Hindlimb muscle (tissue), 1 donor: ENCODE results near the gene DNAJA1. TPM values are rescaled to one million over a fixed set of nuclear protein-coding genes. Genes with fewer than 3 reads are reported as not detected.
"Not testable (repeated sequence)": the region's sequence is repeated elsewhere in the genome, so short reads cannot be mapped to it uniquely, and the experiment has no call there.

ENCODE experiments used
- DNase-seq: peaks from one replicate; pipeline ENCODE4 v3.0.0-alpha.2; 2013
- polyA plus RNA-seq: library from polyadenylated mRNA; unstranded; fragments of 120-200 nt; gene quantifications from one replicate; pipeline ENCODE4 v1.2.1, GENCODE V29; 2013; ENCODE audit not compliant: insufficient read length

Gene DNAJA1
- polyA plus RNA-seq: 78.0 TPM

GRCh38 chr9:33024966-33025571 is at the start of gene DNAJA1:
DNAJA1 (plus strand) TSS chr9:33025273; CDS start chr9:33026485, 1,212 bp downstream.
- DNase-seq: peak; percentile 97

DNA sequence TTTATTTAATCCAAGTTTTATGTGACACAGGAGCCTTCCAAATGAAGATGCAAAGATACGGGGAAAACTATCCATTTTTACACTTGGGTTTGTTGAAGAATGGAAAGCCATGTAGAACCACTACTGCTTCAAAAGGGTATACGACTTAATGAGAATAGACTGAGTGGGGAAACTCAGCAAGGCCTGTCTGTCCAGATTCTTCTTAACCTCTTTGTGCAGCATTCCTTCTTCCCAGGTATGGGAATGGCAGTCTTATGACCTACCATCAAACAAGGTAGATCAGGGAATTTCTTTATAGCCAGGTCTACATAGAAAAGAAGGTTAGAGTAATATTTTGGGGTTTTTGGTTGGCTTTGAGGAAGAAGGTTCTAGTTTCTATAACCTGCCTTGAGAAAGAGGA is 47.0 kb upstream of the DNAJA1 start:
- no peak for DNase-seq

- no peak for DNase-seq
Measured at GRCh38 chr9:32986971-32987370, 38.1 kb upstream of the DNAJA1 start.

GRCh38 chr9:32989660-32990059 is 35.4 kb upstream of the DNAJA1 start:
- no peak for DNase-seq

DNA sequence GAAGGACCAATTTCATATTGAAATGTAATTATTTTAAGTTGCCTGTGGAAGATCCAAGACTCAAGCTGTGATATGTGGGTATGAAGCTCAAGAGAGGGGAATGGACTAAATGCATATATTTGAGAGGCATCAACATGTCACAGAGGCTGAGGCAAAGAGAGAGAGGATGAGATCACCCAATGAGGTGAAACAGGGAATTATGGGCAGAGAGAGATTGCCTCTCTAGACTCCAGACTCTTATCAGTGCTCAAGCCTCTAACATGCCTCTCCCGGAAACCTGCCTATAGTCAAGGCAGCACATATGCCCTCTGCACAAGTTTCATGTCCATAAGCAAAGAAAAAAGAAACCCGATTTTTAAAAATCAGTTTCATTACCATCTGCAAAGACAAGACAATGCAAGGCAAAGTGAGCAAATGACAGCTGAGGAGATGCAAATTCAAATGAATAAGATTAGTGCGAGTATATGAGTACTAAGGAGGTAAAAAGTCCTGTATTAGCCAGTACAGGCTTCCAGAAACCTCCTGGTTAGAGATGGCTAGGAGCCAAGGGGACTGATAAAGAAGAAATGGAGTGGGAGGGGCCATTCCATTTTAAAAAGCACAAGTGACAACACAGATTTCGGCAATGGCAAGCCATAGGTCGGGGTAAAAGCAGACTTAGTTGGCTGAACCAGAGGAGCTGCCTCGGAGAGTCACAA is 33.0 kb upstream of the DNAJA1 start:
- DNase-seq: no peak

DNA sequence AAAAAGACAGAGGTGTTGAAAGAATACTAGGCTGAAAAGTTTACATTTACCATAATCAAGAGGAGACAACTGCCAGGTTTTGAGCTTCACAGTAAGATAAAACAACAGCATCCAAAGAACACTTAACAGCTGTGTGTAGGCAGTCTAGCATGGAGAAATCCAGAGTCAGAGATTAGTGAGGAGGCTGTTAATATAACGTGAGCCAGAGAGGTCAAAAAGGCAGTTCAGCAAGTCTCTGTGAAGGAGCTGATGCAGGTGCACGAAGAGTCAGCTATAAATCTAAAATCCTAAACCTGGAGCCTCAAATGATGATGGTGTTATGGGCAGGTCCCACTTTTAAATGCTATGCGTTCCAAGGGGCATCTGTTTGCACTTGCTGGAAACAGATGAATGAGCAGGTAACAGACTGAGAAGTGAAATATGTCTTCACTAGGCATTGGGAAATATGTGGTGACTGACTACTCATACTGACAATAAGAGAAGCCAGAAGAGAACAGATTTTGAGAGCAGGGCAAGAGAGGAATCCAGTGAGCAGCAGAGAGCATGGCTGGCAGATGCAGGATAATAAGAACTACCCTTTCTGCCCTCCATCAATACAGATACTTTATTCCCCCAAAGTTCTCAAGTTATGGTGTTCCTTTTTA is 32.4 kb upstream of the DNAJA1 start:
- no peak for DNase-seq

- DNase-seq: not testable (repeated sequence)
Measured at GRCh38 chr9:33000682-33001055, 24.4 kb upstream of the DNAJA1 start.

- DNase-seq: not testable (repeated sequence)
Measured at GRCh38 chr9:33005335-33005734, 19.7 kb upstream of the DNAJA1 start.

- DNase-seq: no peak
Measured at GRCh38 chr9:33007755-33008154, 17.3 kb upstream of the DNAJA1 start.

DNA sequence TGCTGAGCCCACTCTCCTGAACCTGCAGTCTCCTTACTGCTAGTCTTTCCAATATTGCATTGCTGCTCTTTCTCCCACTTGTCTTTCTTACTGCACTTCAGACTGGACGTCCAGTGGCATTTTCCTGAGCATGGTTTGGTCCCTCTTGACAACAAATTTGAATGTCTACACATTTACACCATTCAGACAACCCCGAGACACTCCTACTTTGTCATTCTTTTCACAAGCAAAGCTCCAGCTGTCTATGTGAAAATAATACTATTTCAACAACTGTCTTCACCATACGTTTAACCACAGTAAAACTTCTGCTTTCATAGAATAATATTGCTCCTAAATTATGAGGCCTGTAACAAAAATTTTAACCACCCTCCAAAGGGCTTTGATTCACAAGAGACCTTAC is 13.2 kb upstream of the DNAJA1 start:
- DNase-seq: no peak

- DNase-seq: no peak
Measured at GRCh38 chr9:33012328-33013069, 12.6 kb upstream of the DNAJA1 start.

- DNase-seq: no peak
Measured at GRCh38 chr9:33013962-33014664, 11.0 kb upstream of the DNAJA1 start.

DNA sequence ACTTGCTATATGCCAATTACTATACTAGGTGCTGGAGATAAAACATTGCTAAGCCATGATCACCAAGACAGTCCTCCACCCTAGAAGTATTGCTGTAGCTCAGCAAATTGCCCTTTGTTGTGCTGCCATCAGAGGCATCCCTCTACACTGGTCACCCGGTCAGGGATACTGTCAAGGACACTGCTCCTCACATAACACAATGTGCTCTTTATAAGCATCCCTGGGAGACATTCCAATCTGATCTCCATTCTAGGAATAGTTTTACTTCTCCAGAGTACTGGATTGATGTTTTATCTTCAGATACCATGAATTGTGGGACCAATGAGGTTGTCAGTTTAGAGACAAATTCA is 10.4 kb upstream of the DNAJA1 start:
- DNase-seq: no peak

GRCh38 chr9:33017283-33018041 is 7.6 kb upstream of the DNAJA1 start:
- no peak for DNase-seq

DNA sequence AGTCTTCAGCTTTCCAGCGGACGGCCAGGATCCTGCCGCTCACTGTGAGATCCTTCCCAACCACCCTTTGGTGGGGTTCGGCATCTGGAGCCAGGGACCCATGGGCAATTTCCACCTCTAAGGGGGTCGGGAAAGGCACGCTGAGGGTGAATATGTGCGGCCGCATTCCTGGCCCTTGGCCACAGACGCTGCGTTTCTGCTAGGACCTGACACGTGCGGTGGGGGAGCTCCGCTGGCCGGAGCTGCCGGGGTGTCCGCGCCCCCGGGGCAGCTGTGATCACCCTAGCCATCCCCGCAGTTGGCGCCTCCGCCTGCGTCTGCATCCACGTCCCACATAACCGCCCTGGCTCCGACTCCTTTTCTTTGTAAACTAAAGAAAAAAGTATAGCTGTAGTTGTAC is 5.3 kb upstream of the DNAJA1 start:
- DNase-seq: no peak

- DNase-seq: no peak
Measured at GRCh38 chr9:33022303-33022702, 2.8 kb upstream of the DNAJA1 start.

GRCh38 chr9:33022755-33023154 is 2.3 kb upstream of the DNAJA1 start:
- no peak for DNase-seq

DNA sequence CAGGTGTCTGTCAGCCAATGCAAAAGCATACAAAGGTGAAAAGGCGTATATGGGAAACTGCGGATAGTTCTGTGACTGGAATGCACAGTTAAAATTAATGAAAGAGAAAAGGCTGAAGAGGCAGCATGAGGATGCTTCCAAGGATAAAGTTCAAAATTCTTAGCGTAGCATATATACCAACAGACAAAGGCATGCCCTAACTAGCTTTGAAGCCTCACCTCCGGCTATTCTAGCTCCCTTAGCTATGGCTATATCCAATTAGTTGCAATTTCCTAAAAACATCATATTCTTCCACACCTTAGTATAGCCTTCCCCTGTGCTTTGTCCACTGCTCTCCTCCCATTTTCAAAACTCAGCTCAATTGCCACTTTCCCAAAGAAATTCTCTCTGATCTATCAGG is 1.4 kb upstream of the DNAJA1 start:
- no peak for DNase-seq

DNA sequence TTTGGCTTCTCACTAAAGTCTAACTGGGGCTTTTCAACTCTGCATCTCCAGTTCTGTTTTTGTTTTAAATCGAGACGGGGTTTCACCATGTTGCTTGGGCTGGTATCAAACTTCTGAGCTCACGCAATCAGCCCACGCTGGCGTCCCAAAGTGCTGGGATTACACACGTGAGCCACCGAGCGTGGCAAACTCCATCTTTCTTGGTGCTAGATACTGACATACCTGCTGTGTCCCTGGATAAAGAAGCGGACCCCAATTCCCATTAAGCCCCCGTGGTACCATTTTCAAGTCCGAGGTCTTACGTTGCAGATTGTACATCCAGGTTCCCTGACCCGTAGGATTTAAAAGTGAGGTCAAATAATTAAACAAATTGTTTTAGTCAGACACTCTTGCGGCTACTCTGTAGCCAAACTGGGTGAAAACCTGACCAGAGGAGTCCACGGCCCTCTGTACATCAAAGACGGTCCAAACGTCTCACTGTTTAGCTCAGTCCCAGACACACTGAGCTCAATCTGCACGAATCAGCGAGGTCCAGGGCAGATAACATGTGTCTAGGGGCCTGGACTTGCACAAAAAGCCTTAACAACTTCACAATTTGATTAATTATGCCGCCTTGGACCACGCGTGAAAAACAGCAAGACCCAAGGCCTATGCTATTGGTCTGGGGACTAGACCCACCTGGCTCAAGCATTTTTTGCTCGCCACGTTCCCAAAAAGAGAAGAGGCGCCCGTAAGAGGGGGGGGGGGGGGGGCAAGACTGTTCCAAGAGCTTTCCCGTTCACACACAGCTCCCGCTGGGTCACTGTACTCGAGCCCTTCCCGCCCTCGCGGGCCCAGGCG is 727 bp upstream of the DNAJA1 start:
- DNase-seq: no peak

DNA sequence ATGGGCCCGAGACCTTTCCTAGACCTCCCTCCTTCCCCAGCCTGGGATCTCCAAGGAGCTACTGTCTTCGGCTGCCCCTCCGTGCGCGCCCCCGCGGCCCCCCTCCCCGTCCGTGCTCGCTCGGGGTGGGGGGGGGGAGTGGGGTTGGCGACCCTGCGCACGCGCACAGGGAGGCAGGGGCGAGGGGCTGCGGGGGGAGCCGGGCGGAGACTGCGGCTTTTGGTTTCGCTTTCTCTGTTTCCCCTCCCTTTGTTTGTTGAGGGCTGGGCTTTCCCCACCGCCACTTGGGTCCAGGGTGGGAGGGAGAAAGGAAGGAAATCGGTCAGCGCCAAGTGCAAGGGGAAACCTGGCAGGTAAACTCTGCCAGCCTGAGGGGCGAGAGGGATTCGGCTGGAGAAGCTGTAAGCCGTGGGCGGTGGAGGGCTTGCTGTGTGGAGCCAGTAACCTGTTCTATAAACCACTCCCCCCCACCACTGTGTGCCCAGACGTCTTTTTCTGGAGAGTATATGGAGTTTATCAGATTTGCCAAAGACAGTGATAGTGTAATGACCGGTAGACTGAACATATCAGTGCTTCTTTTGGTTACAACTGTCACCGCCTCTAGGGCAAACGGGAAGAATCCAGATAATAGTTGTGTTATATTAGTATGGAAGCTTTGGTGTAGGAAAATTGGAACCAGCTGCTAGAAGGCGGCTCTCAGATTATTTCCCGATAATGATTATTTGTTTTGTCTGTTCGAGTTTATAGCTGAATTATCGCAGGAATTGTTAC is 684 bp downstream of the DNAJA1 start:
- DNase-seq: peak; percentile 80
